Glutamatergic neuron (in vitro differentiated cells): ENCODE measurements around the gene CACNA1H. TPM values are rescaled to one million over a fixed set of nuclear protein-coding genes. Genes with fewer than 3 reads are reported as not detected.

Source experiments
- DNase-seq: peaks from one replicate; pipeline ENCODE4 v3.0.0; 2022
- H3K27ac Mint-ChIP-seq: one replicate; pipeline ENCODE4 v1.8.0; 2020; ENCODE audit warnings: mild to moderate bottlenecking, mixed read lengths, inconsistent platforms; ENCODE audit not compliant: unreplicated experiment
- H3K27me3 Mint-ChIP-seq: one replicate; pipeline ENCODE4 v1.8.0; 2020; ENCODE audit warnings: mild to moderate bottlenecking, moderate library complexity, mixed read lengths, inconsistent platforms; ENCODE audit not compliant: unreplicated experiment
- H3K36me3 Mint-ChIP-seq: one replicate; pipeline ENCODE4 v1.8.0; 2020; ENCODE audit warnings: mild to moderate bottlenecking, mixed read lengths, inconsistent platforms; ENCODE audit not compliant: unreplicated experiment
- H3K4me1 Mint-ChIP-seq: one replicate; pipeline ENCODE4 v1.8.0; 2020; ENCODE audit warnings: mild to moderate bottlenecking, low read depth, mixed read lengths, inconsistent platforms; ENCODE audit not compliant: unreplicated experiment
- H3K4me3 Mint-ChIP-seq: one replicate; pipeline ENCODE4 v1.8.0; 2020; ENCODE audit warnings: mild to moderate bottlenecking, mixed read lengths, inconsistent platforms; ENCODE audit not compliant: unreplicated experiment
- H3K9me3 Mint-ChIP-seq: one replicate; pipeline ENCODE4 v1.8.0; 2020; ENCODE audit warnings: mild to moderate bottlenecking, moderate library complexity, mixed read lengths, inconsistent platforms; ENCODE audit not compliant: unreplicated experiment
- total RNA-seq: library from RNA; stranded (reverse); fragmentation: NEBNext Ultra II Directional; extraction: Animal tissue kit (Norgen Biotek cat#: 25700); gene quantifications from one replicate; pipeline ENCODE4 v1.2.1, GENCODE V29; 2021; ENCODE audit not compliant: unreplicated experiment
- TF ChIP-seq, protein P1 (sequence below): fragments of 200-600 bp; sonication (generic); IDR thresholded peaks from one replicate; pipeline ENCODE4 v1.5.0; 2021; ENCODE audit not compliant: partially characterized antibody, unreplicated experiment

Gene CACNA1H
- total RNA-seq, 1 donor from 2014 or later: 161 TPM

GRCh38 chr16:1123525-1124230 lies 29.2 kb upstream of the CACNA1H start:
- H3K27ac Mint-ChIP-seq: no peak overlapping the region
- DNase-seq: no peak
- peaks cover 1% of the 10 kb centered on the region for H3K27me3 Mint-ChIP-seq
- TF ChIP-seq, protein P1, sequence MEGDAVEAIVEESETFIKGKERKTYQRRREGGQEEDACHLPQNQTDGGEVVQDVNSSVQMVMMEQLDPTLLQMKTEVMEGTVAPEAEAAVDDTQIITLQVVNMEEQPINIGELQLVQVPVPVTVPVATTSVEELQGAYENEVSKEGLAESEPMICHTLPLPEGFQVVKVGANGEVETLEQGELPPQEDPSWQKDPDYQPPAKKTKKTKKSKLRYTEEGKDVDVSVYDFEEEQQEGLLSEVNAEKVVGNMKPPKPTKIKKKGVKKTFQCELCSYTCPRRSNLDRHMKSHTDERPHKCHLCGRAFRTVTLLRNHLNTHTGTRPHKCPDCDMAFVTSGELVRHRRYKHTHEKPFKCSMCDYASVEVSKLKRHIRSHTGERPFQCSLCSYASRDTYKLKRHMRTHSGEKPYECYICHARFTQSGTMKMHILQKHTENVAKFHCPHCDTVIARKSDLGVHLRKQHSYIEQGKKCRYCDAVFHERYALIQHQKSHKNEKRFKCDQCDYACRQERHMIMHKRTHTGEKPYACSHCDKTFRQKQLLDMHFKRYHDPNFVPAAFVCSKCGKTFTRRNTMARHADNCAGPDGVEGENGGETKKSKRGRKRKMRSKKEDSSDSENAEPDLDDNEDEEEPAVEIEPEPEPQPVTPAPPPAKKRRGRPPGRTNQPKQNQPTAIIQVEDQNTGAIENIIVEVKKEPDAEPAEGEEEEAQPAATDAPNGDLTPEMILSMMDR: no peak
- H3K36me3 Mint-ChIP-seq: no peaks in the 10 kb centered on the region
- no peaks in the 10 kb centered on the region for H3K9me3 Mint-ChIP-seq
- H3K4me1 Mint-ChIP-seq: no peaks in the 10 kb centered on the region
- H3K4me3 Mint-ChIP-seq: no peak overlapping the region

DNA sequence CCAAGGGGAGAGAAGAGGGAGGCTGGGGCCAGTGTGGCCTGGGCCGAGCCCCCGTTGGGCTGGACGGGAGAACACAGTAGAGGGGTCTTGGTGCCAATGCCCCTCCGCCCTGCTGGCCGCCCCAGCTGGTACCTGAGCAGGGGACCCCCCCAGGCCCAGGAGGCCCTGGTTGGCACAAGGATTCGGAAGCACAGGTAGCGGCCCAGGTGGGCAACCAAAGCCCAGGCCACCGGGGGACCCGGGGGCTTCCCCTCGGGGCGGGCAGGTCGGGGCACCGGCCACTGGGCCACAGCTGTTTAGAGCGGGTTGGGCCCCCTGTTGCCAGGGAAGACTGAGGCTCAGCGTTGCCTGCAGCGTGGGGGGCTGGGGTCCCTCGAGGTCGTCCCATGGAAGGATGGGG lies 28.6 kb upstream of the CACNA1H start:
- peaks cover 1% of the 10 kb centered on the region for H3K27me3 Mint-ChIP-seq
- H3K36me3 Mint-ChIP-seq: no peaks in the 10 kb centered on the region
- no peak overlapping the region for H3K27ac Mint-ChIP-seq
- no peaks in the 10 kb centered on the region for H3K4me1 Mint-ChIP-seq
- H3K9me3 Mint-ChIP-seq: no peaks in the 10 kb centered on the region
- no peak for DNase-seq
- H3K4me3 Mint-ChIP-seq: no peak overlapping the region
- TF ChIP-seq, protein P1: no peak

DNA sequence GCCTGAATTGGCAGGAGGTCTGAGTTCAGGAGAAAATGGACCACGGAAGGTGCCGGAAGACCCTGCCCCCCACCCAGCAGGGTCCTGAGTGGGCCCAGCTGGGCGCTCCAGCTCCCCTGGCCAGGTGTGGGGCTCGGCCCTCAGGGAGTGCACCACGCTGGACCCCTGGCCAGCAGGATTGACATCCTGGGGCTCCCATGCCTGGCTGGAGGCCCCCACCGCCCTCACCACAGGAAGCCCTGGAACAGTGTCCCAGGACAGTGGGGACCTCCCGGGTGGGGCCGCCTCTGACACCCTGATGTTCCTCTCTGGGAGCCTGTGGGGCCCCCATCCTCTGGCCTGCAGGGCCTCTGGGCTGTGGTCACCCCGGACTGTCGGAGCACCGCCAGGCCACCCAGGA lies 28.1 kb upstream of the CACNA1H start:
- Mint-ChIP-seq H3K4me1 (no peaks in the 10 kb centered on the region), H3K36me3 (no peaks in the 10 kb centered on the region), H3K27me3 (peaks cover 1% of the 10 kb centered on the region), H3K27ac (no peak overlapping the region), H3K9me3 (no peaks in the 10 kb centered on the region), H3K4me3 (no peak overlapping the region)
- TF ChIP-seq, protein P1: no peak
- no peak for DNase-seq

DNA sequence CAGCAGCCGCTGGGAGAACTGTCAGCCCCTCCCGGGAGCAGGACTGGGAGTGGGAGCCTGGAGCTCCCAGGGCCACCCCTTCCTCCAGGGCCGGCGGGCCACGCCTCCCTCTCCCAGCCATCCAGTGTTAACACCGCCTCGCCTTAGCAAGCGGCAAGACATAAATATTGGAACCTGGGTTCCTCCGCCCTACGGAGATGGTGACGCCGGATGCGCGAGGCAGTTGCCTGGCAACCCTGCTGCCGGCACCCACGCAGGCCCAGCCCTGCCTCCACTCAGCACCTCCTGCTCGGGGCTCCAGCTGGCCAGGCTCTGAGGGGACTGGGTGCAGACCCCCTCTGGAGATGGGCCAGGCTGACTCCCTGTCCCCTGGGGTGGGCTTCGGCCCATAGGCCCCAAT lies 27.4 kb upstream of the CACNA1H start:
- H3K27me3 Mint-ChIP-seq: no peaks in the 10 kb centered on the region
- no peaks in the 10 kb centered on the region for H3K9me3 Mint-ChIP-seq
- H3K4me1 Mint-ChIP-seq: no peaks in the 10 kb centered on the region
- H3K4me3 Mint-ChIP-seq: no peak overlapping the region
- TF ChIP-seq, protein P1: no peak
- no peak for DNase-seq
- no peaks in the 10 kb centered on the region for H3K36me3 Mint-ChIP-seq
- H3K27ac Mint-ChIP-seq: no peak overlapping the region

DNA sequence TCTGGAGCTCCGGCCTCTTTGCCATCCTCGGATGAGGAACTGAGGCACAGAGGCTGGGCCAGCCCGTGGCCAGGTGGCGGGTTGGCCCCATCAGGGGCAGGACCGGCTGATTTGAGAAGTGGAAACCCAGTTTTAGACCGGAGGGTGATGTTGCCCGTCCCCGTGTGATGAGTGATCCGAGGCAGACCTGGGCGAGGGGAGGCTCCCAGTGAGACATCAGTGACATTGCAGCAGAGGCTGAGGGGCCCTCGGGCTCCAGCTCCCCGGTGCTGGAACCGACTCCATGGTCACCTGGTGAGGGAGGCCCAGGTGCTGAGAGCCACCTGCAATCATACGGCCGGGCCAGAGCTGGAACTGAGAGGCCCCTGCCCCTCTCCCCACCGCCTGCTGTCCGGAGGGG lies 26.9 kb upstream of the CACNA1H start:
- Mint-ChIP-seq H3K9me3 (no peaks in the 10 kb centered on the region), H3K36me3 (no peaks in the 10 kb centered on the region), H3K4me3 (no peak overlapping the region), H3K4me1 (no peaks in the 10 kb centered on the region), H3K27me3 (no peaks in the 10 kb centered on the region), H3K27ac (no peak overlapping the region)
- DNase-seq: no peak
- TF ChIP-seq, protein P1: no peak
